Loucy (cell line): Measurements from ENCODE around the gene VWF.

Experiments used
- H2AFZ ChIP-seq: fragments of 200-600 bp; sonication (generic); 2 replicates; pipeline ENCODE4 v1.6.0; 2016; ENCODE audit warnings: antibody characterized with exemption, mild to moderate bottlenecking, low read length, moderate library complexity
- H3F3A ChIP-seq: fragments of 200-600 bp; 2 replicates; pipeline ENCODE4 v1.6.0; 2016; ENCODE audit warnings: antibody characterized with exemption, low read depth, mild to moderate bottlenecking
- H3K27me3 ChIP-seq: fragments of 200-600 bp; sonication (generic); 2 replicates; pipeline ENCODE4 v1.6.1; 2014; ENCODE audit warnings: low read length, mild to moderate bottlenecking; ENCODE audit not compliant: insufficient read depth, poor library complexity, severe bottlenecking
- H3K36me3 ChIP-seq: fragments of 200-600 bp; sonication (generic); 2 replicates; pipeline ENCODE4 v1.6.1; 2016; ENCODE audit warnings: low read length; ENCODE audit not compliant: insufficient read depth
- H3K4me1 ChIP-seq: fragments of 200-600 bp; sonication (generic); 2 replicates; pipeline ENCODE4 v1.5.1; 2014; ENCODE audit warnings: low read length, mild to moderate bottlenecking; ENCODE audit not compliant: insufficient read depth, poor library complexity, severe bottlenecking
- H3K4me2 ChIP-seq: fragments of 200-600 bp; sonication (generic); 2 replicates; pipeline ENCODE4 v1.6.0; 2014; ENCODE audit warnings: antibody characterized with exemption, low read length, low read depth, mild to moderate bottlenecking; ENCODE audit not compliant: poor library complexity, severe bottlenecking
- H3K4me3 ChIP-seq: fragments of 200-600 bp; sonication (generic); 2 replicates; pipeline ENCODE4 v1.5.1; 2014; ENCODE audit warnings: low read length, mild to moderate bottlenecking, mixed read lengths; ENCODE audit not compliant: poor library complexity, severe bottlenecking
- H3K79me2 ChIP-seq: fragments of 200-600 bp; sonication (generic); 2 replicates; pipeline ENCODE4 v1.6.1; 2014; ENCODE audit warnings: low read length; ENCODE audit not compliant: insufficient read depth
- H3K9ac ChIP-seq: fragments of 200-600 bp; sonication (generic); 2 replicates; pipeline ENCODE4 v1.6.0; 2014; ENCODE audit warnings: mild to moderate bottlenecking, low read depth, low read length, moderate library complexity; ENCODE audit not compliant: poor library complexity, severe bottlenecking
- H3K9me2 ChIP-seq: fragments of 200-600 bp; sonication (generic); replicated peaks from 2 replicates; pipeline ENCODE4 v1.6.1; 2016; ENCODE audit warnings: low read depth, low read length, mixed read lengths
- H3K9me3 ChIP-seq: fragments of 200-600 bp; sonication (generic); 2 replicates; pipeline ENCODE4 v1.6.1; 2014; ENCODE audit warnings: mild to moderate bottlenecking, antibody characterized with exemption, low read length, low read depth; ENCODE audit not compliant: insufficient read depth
- H4K20me1 ChIP-seq: fragments of 200-600 bp; sonication (generic); 2 replicates; pipeline ENCODE4 v1.6.0; 2014; ENCODE audit warnings: antibody characterized with exemption, low read length, mild to moderate bottlenecking; ENCODE audit not compliant: insufficient read depth, poor library complexity, severe bottlenecking
- EZH2phosphoT487 ChIP-seq: fragments of 200-600 bp; IDR thresholded peaks from 2 replicates; pipeline ENCODE4 v1.6.1; 2018; ENCODE audit warnings: antibody characterized with exemption, mild to moderate bottlenecking, moderate library complexity, borderline replicate concordance
- TF ChIP-seq, protein P1 (sequence below): fragments of 200-600 bp; sonication (generic); conservative IDR thresholded peaks from 2 replicates; pipeline ENCODE4 v1.5.1; 2014; ENCODE audit warnings: mild to moderate bottlenecking, antibody characterized with exemption, low read length

VWF gene

DNA sequence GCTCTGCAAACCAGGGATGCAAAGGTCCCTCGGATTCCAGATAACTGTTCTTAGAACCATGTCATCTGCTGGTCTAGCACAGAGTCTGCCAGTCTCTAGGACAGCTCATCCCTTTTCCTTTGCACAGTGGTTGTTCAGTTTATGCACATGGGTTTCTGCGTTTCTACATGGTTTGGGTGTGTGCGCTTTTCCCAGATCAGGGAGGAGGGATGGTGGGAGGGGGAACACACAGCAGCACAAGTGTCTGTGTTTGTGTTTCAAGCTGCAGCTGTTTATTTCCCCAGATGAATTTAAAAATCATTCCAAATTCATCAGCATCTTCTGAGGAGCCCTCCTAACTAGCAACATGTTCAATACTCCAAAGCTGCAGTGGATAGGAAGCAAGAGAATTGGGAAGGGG, 224.8 kb downstream of the VWF start:
- Histone ChIP-seq H4K20me1 (no peaks in the 10 kb centered on the region), H2AFZ (no peak overlapping the region), H3K4me3 (no peak overlapping the region), H3K9ac (no peak overlapping the region), H3K27me3 (no peaks in the 10 kb centered on the region), H3K36me3 (no peaks in the 10 kb centered on the region), H3K9me2 (no peaks in the 10 kb centered on the region), H3K79me2 (no peaks in the 10 kb centered on the region), H3F3A (no peaks in the 10 kb centered on the region), H3K9me3 (no peaks in the 10 kb centered on the region), H3K4me2 (no peak overlapping the region), H3K4me1 (peaks cover 9% of the 10 kb centered on the region)
- TF ChIP-seq, protein P1, sequence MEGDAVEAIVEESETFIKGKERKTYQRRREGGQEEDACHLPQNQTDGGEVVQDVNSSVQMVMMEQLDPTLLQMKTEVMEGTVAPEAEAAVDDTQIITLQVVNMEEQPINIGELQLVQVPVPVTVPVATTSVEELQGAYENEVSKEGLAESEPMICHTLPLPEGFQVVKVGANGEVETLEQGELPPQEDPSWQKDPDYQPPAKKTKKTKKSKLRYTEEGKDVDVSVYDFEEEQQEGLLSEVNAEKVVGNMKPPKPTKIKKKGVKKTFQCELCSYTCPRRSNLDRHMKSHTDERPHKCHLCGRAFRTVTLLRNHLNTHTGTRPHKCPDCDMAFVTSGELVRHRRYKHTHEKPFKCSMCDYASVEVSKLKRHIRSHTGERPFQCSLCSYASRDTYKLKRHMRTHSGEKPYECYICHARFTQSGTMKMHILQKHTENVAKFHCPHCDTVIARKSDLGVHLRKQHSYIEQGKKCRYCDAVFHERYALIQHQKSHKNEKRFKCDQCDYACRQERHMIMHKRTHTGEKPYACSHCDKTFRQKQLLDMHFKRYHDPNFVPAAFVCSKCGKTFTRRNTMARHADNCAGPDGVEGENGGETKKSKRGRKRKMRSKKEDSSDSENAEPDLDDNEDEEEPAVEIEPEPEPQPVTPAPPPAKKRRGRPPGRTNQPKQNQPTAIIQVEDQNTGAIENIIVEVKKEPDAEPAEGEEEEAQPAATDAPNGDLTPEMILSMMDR: no peak
- TF ChIP-seq EZH2phosphoT487: no peak

DNA sequence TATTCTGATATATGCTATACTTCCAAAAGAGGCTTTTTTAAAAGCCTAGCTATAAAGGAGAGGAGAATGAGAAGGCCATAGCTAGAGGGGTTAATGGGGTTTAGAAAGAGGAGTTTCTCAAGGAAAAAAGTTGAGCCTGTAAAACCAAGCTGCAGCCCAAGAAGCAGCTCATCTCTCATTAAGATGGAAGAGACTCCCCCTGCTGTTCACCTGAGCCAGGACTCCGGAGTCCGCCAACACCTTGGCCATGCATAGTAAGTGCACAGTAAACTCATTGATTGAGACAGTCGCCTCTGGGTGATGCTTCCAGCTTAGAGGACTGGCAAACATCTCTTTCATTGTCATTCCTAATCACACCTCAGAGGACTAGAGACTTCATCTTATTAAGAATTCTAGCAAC, 225.6 kb downstream of the VWF start:
- Histone ChIP-seq H3F3A (no peaks in the 10 kb centered on the region), H3K4me2 (no peak overlapping the region), H3K27me3 (no peaks in the 10 kb centered on the region), H4K20me1 (no peaks in the 10 kb centered on the region), H3K4me1 (peaks cover 9% of the 10 kb centered on the region), H3K9me2 (no peaks in the 10 kb centered on the region), H3K79me2 (no peaks in the 10 kb centered on the region), H3K4me3 (no peak overlapping the region), H3K36me3 (no peaks in the 10 kb centered on the region), H3K9me3 (no peaks in the 10 kb centered on the region), H2AFZ (no peak overlapping the region), H3K9ac (no peak overlapping the region)
- no peak for TF ChIP-seq EZH2phosphoT487
- TF ChIP-seq, protein P1: peak; percentile 54
